ENCODE measurements around the gene PLA2G6.

DNA sequence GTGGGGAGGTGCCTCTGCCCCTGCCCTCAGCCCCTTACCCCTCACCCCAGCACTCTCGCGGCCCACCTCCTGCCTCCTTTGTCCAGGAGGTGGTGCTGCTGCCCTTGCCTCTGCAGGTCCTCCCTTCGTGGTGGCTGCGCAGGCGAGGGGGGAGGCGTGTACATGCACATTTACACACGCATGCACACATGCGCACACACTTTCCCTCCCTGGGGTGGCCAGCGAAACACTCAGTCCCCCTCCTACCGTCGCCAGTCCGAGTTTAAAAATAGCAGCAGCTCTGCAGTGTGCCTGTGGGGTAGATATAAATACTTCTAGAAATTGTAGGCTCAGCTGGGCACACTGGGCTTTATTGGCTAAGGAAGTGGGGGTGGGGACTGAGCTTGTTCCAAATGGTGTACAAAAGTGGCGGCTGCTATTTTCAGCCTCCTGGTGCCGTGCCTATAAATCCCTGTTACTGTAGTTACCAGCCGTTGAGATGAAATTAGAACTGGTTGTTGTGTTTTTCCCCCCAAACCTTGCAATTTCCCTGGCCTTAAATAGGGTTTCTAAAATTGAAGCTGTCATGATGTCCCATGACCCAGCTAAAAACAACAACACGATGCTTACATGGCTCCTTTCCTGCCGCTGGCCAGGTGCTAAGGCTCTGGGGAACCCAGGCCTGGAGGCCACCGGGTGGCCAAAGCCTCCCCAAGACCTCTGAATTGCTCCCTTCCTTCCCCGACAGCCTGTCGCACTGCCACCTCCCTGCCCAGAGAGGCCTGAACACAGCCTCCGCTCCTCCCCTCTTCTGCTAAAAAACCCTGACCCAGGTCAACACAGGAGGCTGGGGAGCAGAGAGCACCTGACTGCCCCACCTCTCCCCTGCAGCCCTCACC lies 112.0 kb downstream of the PLA2G6 start:
- TF ChIP-seq EZH2phosphoT487 (IDR thresholded peaks at IDR 0.05; ENCODE audit: borderline replicate concordance): no peak
- TF ChIP-seq, protein P1, sequence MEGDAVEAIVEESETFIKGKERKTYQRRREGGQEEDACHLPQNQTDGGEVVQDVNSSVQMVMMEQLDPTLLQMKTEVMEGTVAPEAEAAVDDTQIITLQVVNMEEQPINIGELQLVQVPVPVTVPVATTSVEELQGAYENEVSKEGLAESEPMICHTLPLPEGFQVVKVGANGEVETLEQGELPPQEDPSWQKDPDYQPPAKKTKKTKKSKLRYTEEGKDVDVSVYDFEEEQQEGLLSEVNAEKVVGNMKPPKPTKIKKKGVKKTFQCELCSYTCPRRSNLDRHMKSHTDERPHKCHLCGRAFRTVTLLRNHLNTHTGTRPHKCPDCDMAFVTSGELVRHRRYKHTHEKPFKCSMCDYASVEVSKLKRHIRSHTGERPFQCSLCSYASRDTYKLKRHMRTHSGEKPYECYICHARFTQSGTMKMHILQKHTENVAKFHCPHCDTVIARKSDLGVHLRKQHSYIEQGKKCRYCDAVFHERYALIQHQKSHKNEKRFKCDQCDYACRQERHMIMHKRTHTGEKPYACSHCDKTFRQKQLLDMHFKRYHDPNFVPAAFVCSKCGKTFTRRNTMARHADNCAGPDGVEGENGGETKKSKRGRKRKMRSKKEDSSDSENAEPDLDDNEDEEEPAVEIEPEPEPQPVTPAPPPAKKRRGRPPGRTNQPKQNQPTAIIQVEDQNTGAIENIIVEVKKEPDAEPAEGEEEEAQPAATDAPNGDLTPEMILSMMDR (conservative IDR thresholded peaks at IDR 0.05; ENCODE audit: low read length): peak; percentile 57

Data from Loucy (cell line).